ENCODE measurements around the gene TEX101. TPM values are rescaled to one million over a fixed set of nuclear protein-coding genes. Genes with fewer than 3 reads are reported as not detected.

Gene TEX101
- total RNA-seq, 3 donors from 2014 or later = not detected

- intact Hi-C loops (cut with DNase I; ENCODE audit: low total_unique reads) = no loop called here
- H3K27ac ChIP-seq = no peak overlapping the region
- no peaks in the 10 kb centered on the region for H3K9me3 ChIP-seq
- no peak for TF ChIP-seq CTCF (IDR thresholded peaks at IDR 0.05)
- H3K36me3 ChIP-seq = no peaks in the 10 kb centered on the region
- H3K27me3 ChIP-seq = no peaks in the 10 kb centered on the region
- peak in 1 of 2 donors; percentile 0 for DNase-seq (ENCODE audit: low spot score in 2 of 2)
- peaks cover 0 to 5% of the 10 kb centered on the region in 2 donors for H3K4me1 ChIP-seq
- no peak overlapping the region for H3K4me3 ChIP-seq
These were observed 9.1 kb downstream of the TEX101 start for GRCh38 chr19:43423779-43424178.

GRCh38 chr19:43425567-43426392 lies 11.1 kb downstream of the TEX101 start:
- Histone ChIP-seq H3K36me3 (no peaks in the 10 kb centered on the region), H3K4me1 (peaks cover 0 to 5% of the 10 kb centered on the region in 2 donors), H3K9me3 (no peaks in the 10 kb centered on the region), H3K27ac (peak overlapping the region in 1 of 2 donors; percentile 3), H3K4me3 (no peak overlapping the region), H3K27me3 (no peaks in the 10 kb centered on the region)
- peak in 1 of 2 donors; percentile 62 for DNase-seq (ENCODE audit: low spot score in 2 of 2)
- TF ChIP-seq POLR2A (IDR thresholded peaks at IDR 0.05) (no peak), POLR2AphosphoS5 (IDR thresholded peaks at IDR 0.05) (no peak), CTCF (IDR thresholded peaks at IDR 0.05) (no peak)
- intact Hi-C loops (cut with DNase I; ENCODE audit: low total_unique reads) = no loop called here

GRCh38 chr19:43429395-43429794 lies 14.7 kb downstream of the TEX101 start:
- intact Hi-C loops (cut with DNase I; ENCODE audit: low total_unique reads) = no loop called here
- Histone ChIP-seq H3K9me3 (no peaks in the 10 kb centered on the region), H3K36me3 (no peaks in the 10 kb centered on the region), H3K4me1 (peaks cover 0 to 5% of the 10 kb centered on the region in 2 donors), H3K27ac (peak overlapping the region in 1 of 2 donors; percentile 60), H3K4me3 (no peak overlapping the region), H3K27me3 (no peaks in the 10 kb centered on the region)
- TF ChIP-seq POLR2A (IDR thresholded peaks at IDR 0.05) (no peak), CTCF (IDR thresholded peaks at IDR 0.05) (no peak), POLR2AphosphoS5 (IDR thresholded peaks at IDR 0.05) (no peak)
- no peak for DNase-seq (ENCODE audit: low spot score in 2 of 2)

GRCh38 chr19:43430142-43430710 lies 15.5 kb downstream of the TEX101 start:
- no peaks in the 10 kb centered on the region for H3K9me3 ChIP-seq
- no peak overlapping the region for H3K4me3 ChIP-seq
- intact Hi-C loops (cut with DNase I; ENCODE audit: low total_unique reads) = no loop called here
- H3K4me1 ChIP-seq = peaks cover 0 to 5% of the 10 kb centered on the region in 2 donors
- DNase-seq (ENCODE audit: low spot score in 2 of 2) = no peak
- H3K36me3 ChIP-seq = no peaks in the 10 kb centered on the region
- H3K27me3 ChIP-seq = no peaks in the 10 kb centered on the region
- TF ChIP-seq POLR2A (IDR thresholded peaks at IDR 0.05) = no peak
- no peak for TF ChIP-seq POLR2AphosphoS5 (IDR thresholded peaks at IDR 0.05)
- TF ChIP-seq CTCF (IDR thresholded peaks at IDR 0.05) = no peak
- H3K27ac ChIP-seq = peak overlapping the region; percentile 60 to 64

- no peaks in the 10 kb centered on the region for H3K9me3 ChIP-seq
- peak overlapping the region in 1 of 2 donors; percentile 60 for H3K27ac ChIP-seq
- DNase-seq (ENCODE audit: low spot score in 2 of 2) = no peak
- no peak overlapping the region for H3K4me3 ChIP-seq
- intact Hi-C loops (cut with DNase I; ENCODE audit: low total_unique reads) = no loop called here
- peaks cover 0 to 2% of the 10 kb centered on the region in 2 donors for H3K4me1 ChIP-seq
- no peaks in the 10 kb centered on the region for H3K36me3 ChIP-seq
- no peak for TF ChIP-seq POLR2AphosphoS5 (IDR thresholded peaks at IDR 0.05)
- TF ChIP-seq CTCF (IDR thresholded peaks at IDR 0.05) = no peak
- TF ChIP-seq POLR2A (IDR thresholded peaks at IDR 0.05) = no peak
- H3K27me3 ChIP-seq = no peaks in the 10 kb centered on the region
These were observed 16.3 kb downstream of the TEX101 start for GRCh38 chr19:43430976-43431375.

All from breast epithelium (tissue), 4 donors.